22Rv1 (cell line): Measurements from ENCODE around the gene ERC1.

ENCODE experiments used
- H3K27ac ChIP-seq: fragments of 450-650 bp; 2 replicates; pipeline ENCODE4 v1.5.1; 2017
- ZFX ChIP-seq: fragments of 450-650 bp; IDR thresholded peaks from 2 replicates; pipeline ENCODE4 v1.6.1; 2017; ENCODE audit warnings: antibody characterized with exemption, borderline replicate concordance
- TF ChIP-seq, protein P1 (sequence below): fragments of 450-650 bp; IDR thresholded peaks from 2 replicates; pipeline ENCODE4 v1.5.1; 2017; ENCODE audit warnings: mild to moderate bottlenecking

ERC1 gene

DNA sequence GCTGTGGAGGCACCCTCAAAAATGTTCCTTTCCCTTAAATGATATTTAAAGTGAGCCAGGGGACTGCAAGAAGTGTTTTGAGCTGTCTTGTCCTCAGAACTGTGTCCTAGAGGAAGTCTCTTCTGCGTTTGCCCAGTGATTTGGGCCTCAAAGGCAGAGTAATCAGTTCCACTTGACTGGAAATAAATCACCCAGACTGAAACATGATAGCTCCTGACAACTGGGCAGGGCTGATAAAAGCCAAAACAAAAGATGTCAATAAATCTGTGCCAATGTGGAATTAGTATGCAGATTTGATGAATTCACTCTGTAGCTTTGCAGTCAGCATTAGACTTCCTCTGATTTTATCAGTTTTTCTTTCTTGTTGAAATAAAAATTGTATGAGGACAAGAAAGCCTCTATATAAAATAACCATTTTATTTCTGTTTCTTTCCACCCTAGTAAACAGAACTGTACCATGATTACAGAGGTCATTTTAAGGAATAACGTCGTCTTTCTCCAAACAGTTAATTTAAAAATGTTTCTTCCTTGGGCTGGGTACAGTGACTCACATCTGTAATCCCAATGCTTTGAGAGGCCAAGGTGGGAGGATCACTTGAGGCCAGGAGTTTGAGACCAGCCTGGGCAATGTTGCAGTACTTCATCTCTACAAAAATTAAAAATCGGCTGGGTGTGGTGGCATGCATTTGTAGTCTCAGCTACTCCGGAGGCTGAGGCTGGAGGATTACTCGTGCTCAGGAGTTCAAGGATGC lies 180.8 kb downstream of the ERC1 start:
- peak overlapping the region; percentile 22 for H3K27ac ChIP-seq
- no peak for TF ChIP-seq ZFX
- TF ChIP-seq, protein P1, sequence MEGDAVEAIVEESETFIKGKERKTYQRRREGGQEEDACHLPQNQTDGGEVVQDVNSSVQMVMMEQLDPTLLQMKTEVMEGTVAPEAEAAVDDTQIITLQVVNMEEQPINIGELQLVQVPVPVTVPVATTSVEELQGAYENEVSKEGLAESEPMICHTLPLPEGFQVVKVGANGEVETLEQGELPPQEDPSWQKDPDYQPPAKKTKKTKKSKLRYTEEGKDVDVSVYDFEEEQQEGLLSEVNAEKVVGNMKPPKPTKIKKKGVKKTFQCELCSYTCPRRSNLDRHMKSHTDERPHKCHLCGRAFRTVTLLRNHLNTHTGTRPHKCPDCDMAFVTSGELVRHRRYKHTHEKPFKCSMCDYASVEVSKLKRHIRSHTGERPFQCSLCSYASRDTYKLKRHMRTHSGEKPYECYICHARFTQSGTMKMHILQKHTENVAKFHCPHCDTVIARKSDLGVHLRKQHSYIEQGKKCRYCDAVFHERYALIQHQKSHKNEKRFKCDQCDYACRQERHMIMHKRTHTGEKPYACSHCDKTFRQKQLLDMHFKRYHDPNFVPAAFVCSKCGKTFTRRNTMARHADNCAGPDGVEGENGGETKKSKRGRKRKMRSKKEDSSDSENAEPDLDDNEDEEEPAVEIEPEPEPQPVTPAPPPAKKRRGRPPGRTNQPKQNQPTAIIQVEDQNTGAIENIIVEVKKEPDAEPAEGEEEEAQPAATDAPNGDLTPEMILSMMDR: no peak

DNA sequence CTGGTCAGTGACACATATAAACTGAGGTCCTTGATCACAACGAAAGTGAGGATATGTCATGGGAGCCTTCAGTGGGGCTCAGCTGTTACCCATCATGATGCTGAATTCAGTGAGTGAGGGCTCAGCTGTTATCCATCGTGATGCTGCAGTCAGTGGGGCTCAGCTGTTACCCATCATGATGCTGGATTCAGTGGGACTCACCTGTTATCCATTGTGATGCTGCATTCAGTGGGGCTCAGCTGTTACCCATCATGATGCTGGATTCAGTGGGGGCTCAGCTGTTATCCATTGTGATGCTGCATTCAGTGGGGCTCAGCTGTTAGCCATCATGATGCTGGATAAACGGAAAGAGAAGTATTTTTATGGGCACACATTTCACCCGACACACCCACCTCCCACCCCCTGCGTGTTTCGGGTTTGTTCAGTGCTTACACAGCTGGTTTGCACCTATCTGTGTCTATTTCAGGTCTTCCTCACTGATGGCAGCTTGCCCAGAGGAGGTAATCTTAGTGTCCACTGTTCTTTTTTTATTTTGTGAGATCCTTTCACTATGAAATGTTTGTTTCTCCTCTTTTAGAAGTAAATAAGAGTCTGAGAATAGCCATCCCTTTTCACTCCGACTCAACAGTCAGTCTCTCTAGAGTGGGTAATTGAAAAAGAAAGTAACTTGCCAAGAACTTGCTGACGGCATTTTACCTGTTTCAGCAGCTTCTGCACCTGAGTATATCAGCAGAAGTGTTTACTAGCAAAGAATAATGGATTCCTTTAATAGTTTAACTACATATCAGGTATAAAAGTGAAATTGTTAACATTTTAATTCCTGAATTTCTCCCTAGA lies 183.0 kb downstream of the ERC1 start:
- TF ChIP-seq ZFX: no peak
- TF ChIP-seq, protein P1: no peak
- H3K27ac ChIP-seq: no peak overlapping the region

DNA sequence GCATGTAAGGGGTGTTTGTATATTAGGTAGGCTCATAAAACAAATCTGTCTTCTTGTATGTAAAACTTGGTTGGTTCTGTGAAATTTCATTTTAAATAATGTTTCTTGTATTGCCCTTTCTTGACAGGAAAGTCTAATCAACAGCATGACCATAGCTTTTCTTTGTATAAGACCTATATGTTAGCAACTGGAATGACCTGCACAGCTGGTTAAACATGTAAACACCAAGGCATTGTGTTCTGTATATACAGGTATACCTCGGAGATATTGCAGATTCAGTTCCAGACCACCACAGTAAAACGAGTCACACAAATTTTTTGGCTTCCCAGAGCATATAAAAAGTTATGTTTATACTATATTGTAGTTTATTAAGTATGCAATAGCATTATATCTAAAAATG lies 183.6 kb downstream of the ERC1 start:
- H3K27ac ChIP-seq: no peak overlapping the region
- TF ChIP-seq, protein P1: no peak

DNA sequence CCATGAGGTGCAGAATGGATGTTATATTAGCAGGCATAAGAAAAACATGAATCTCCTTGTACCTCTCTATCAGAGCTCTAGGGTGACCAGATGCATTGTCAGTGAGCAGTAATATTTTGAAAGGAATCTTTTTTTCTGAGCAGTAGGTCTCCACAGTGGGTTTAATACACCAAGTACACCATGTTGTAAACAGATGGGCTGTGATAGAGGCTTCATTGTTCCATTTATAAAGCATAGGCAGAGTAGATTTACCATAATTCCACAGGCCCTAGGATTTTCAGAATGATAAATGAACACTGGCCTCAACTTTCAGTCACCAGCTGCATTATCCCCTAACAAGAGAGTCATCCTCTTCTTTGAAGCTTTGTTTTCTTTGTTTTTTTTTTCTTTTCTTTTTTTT lies 185.2 kb downstream of the ERC1 start:
- TF ChIP-seq ZFX: no peak
- TF ChIP-seq, protein P1: no peak
- H3K27ac ChIP-seq: no peak overlapping the region

DNA sequence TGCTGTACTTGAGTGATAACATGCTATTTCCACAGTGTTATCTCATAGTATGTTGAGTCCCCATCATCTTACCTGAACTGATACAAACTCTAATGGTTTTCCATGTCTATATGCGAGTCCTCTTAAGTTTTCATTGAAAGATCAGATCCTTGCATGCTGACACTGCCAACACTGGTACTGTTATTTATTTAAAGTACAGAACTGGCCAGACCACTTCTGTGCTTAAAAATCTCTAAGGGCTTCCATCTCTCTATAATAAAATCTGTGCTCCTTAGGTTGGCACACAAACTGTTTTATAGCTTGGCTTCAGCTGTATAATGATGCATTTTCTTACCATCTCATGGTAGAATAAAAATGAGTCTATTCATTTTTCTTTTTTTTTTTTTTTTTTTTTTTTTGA lies 188.1 kb downstream of the ERC1 start:
- H3K27ac ChIP-seq: no peak overlapping the region
- TF ChIP-seq ZFX: no peak
- TF ChIP-seq, protein P1: no peak

DNA sequence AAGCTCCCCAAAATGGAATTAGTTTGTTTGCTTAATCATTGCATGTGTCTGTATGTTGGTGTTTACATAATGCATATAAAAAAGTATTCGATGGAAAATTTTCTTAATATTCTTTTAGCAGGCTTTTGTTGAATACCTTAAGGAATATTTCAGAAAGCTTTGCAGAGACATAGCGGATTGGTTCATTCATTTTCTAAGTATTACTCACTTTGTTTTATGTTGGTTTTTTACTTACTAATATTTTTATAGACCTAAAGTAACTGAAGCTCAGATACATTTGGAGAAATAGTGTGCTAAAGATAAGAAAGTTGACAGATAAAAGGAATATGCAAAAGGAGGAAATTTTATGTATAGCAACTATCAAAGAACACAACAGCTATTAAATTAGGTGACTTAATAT lies 191.0 kb downstream of the ERC1 start:
- TF ChIP-seq, protein P1: no peak
- TF ChIP-seq ZFX: no peak
- no peak overlapping the region for H3K27ac ChIP-seq

DNA sequence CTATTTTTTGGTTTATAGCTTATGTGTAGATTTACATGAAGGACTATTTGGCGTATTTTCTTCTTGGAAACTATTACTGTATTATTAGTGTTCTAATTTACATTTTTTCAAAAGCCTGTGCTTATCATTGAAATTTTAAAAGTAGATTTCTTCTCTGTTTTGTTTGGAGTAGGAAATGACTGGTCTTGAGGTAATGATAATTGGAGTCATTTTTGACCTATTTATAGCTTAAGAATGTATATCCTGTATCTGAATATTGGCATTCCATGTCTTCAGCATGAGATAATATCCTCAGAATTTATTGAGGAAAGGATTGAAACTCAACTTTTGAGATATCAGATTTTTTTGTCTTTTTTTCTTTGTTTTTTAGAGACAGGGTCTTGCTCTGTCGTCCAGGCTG lies 193.4 kb downstream of the ERC1 start:
- H3K27ac ChIP-seq: no peak overlapping the region
- TF ChIP-seq ZFX: no peak
- TF ChIP-seq, protein P1: no peak
